HepG2 (cell line): ENCODE results near the gene UCK2. TPM values are rescaled to one million over a fixed set of nuclear protein-coding genes. Genes with fewer than 3 reads are reported as not detected.

ENCODE experiments used
- CHCHD3 ChIP-seq: sonication (generic); formaldehyde crosslinking; IDR thresholded peaks from 2 replicates; pipeline ENCODE4 v1.8.0; 2022; ENCODE audit warnings: mild to moderate bottlenecking, missing genetic modification reagents, moderate library complexity
- HNRNPK ChIP-seq: fragments of 200-400 bp; formaldehyde crosslinking; IDR thresholded peaks from 2 replicates; pipeline ENCODE4 v1.6.1; 2018; ENCODE audit warnings: low read length, low read depth, moderate library complexity, mild to moderate bottlenecking; ENCODE audit not compliant: poor library complexity, severe bottlenecking
- NFATC3 ChIP-seq: sonication (generic); formaldehyde crosslinking; IDR thresholded peaks from 2 replicates; pipeline ENCODE4 v1.5.1; 2020; ENCODE audit warnings: mild to moderate bottlenecking, missing genetic modification reagents
- RBM39 ChIP-seq: fragments of 200-400 bp; formaldehyde crosslinking; IDR thresholded peaks from one replicate; pipeline ENCODE4 v1.6.1; 2018; ENCODE audit warnings: antibody characterized with exemption, mild to moderate bottlenecking, low read depth, low read length; ENCODE audit not compliant: poor library complexity, severe bottlenecking
- SAP130 ChIP-seq: IDR thresholded peaks from 2 replicates; pipeline ENCODE4 v1.6.1; 2016; ENCODE audit warnings: low read depth
- SIX1 ChIP-seq: sonication (generic); formaldehyde crosslinking; IDR thresholded peaks from 2 replicates; pipeline ENCODE4 v1.4.0; 2020; ENCODE audit warnings: missing genetic modification reagents, borderline replicate concordance
- TAF1 ChIP-seq: sonication (generic); formaldehyde crosslinking; IDR thresholded peaks from 2 replicates; pipeline ENCODE4 v1.4.0; 2020; ENCODE audit warnings: missing genetic modification reagents
- TCF7 ChIP-seq: sonication (generic); IDR thresholded peaks from 2 replicates; pipeline ENCODE4 v1.6.1; 2016; ENCODE audit warnings: antibody characterized with exemption, low read depth
- ZFP1 ChIP-seq: IDR thresholded peaks from 2 replicates; pipeline ENCODE4 v1.6.1; 2016
- ZNF160 ChIP-seq: sonication (generic); formaldehyde crosslinking; IDR thresholded peaks from 2 replicates; pipeline ENCODE4 v1.8.0; 2022; ENCODE audit warnings: mild to moderate bottlenecking, inconsistent platforms, missing genetic modification reagents
- ZSCAN30 ChIP-seq: sonication (generic); formaldehyde crosslinking; IDR thresholded peaks from 2 replicates; pipeline ENCODE4 v1.5.0; 2020; ENCODE audit warnings: mild to moderate bottlenecking, missing genetic modification reagents
- polyA plus RNA-seq, 8 experiments: library from polyadenylated mRNA; depleted of rRNA in 3 of 8; stranded (reverse) in 7 of 8; unstranded in 1 of 8; fragments of >200 nt; fragmentation: Illumina TruSeq in 4 of 8; extraction: Trizol in 4 of 8; gene quantifications; 2 replicates each; pipeline versions ENCODE4 v1.2.1 to v1.2.3, GENCODE V29; 2011 to 2016; ENCODE audit warnings: low read depth in 4 of 8, missing spikeins in 1 of 8, mixed read lengths in 1 of 8; ENCODE audit not compliant: insufficient read depth in 1 of 8
- total RNA-seq, 5 experiments: library from RNA; depleted of rRNA; stranded (reverse); fragments of >200 nt; fragmentation: Illumina TruSeq; extraction: Trizol; gene quantifications; 2 replicates each; pipeline ENCODE4 v1.2.3, GENCODE V29; 2016; ENCODE audit warnings: low read depth in 1 of 5
- TF ChIP-seq, protein P1 (sequence below): sonication (generic); formaldehyde crosslinking; IDR thresholded peaks from 2 replicates; pipeline ENCODE4 v1.4.0; 2020; ENCODE audit warnings: missing genetic modification reagents
- TF ChIP-seq, protein P2 (sequence below): sonication (generic); formaldehyde crosslinking; IDR thresholded peaks from 2 replicates; pipeline ENCODE4 v1.8.0; 2022; ENCODE audit warnings: missing genetic modification reagents, low read depth, mild to moderate bottlenecking, borderline replicate concordance
- TF ChIP-seq, protein P3 (sequence below): sonication (generic); formaldehyde crosslinking; IDR thresholded peaks from 2 replicates; pipeline ENCODE4 v1.5.1; 2020; ENCODE audit warnings: mild to moderate bottlenecking, missing genetic modification reagents

The UCK2 gene
- total and polyA plus RNA-seq, 2 of the 13 experiments (the other 11 are each of a cell fraction or from before 2014, with no cell fraction given): 64.3 to 78.0 TPM

DNA sequence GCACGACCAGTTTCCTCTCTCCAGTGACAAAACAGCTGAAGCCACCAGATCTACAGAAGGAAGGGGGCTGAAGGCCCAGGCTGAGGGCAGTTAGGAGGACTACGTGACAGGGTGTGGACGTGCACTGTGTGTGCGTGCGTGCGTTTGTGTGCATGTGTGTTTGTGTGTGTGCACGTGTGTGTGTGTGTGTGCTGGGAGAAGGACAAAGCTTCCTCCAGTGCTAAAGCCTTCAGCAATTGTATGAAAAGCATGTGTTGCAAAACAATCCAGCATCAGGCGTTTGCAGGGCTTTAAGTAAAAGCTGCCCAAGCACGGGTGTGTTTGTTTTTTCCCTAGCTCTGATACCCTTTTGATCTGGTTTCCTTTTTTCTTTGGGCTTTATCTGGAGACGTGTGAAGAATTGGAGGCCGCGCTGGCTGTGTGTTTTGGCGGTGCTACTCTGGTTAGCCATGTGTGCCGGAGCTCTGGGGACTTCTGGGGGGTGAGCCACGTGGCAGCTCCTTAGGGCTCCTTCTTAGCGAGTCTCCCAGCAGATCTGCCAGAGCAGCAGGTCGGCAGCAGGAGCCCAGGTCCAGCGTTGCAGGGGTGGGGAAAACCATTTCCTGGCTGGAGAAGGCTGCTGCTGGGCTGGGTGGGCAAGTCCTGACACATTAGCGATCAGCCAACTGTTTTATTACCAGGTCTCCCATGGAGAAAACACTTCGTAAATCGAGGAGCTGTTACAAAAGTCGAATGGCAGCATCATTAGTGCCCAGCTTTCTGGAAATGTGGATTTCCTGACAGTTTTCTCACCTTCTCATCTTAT, 73.4 kb downstream of the UCK2 start (continued):
- TF ChIP-seq, protein P1, sequence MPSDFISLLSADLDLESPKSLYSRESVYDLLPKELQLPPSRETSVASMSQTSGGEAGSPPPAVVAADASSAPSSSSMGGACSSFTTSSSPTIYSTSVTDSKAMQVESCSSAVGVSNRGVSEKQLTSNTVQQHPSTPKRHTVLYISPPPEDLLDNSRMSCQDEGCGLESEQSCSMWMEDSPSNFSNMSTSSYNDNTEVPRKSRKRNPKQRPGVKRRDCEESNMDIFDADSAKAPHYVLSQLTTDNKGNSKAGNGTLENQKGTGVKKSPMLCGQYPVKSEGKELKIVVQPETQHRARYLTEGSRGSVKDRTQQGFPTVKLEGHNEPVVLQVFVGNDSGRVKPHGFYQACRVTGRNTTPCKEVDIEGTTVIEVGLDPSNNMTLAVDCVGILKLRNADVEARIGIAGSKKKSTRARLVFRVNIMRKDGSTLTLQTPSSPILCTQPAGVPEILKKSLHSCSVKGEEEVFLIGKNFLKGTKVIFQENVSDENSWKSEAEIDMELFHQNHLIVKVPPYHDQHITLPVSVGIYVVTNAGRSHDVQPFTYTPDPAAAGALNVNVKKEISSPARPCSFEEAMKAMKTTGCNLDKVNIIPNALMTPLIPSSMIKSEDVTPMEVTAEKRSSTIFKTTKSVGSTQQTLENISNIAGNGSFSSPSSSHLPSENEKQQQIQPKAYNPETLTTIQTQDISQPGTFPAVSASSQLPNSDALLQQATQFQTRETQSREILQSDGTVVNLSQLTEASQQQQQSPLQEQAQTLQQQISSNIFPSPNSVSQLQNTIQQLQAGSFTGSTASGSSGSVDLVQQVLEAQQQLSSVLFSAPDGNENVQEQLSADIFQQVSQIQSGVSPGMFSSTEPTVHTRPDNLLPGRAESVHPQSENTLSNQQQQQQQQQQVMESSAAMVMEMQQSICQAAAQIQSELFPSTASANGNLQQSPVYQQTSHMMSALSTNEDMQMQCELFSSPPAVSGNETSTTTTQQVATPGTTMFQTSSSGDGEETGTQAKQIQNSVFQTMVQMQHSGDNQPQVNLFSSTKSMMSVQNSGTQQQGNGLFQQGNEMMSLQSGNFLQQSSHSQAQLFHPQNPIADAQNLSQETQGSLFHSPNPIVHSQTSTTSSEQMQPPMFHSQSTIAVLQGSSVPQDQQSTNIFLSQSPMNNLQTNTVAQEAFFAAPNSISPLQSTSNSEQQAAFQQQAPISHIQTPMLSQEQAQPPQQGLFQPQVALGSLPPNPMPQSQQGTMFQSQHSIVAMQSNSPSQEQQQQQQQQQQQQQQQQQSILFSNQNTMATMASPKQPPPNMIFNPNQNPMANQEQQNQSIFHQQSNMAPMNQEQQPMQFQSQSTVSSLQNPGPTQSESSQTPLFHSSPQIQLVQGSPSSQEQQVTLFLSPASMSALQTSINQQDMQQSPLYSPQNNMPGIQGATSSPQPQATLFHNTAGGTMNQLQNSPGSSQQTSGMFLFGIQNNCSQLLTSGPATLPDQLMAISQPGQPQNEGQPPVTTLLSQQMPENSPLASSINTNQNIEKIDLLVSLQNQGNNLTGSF (CRISPR knock-in tag): no peak
- TF ChIP-seq ZFP1 (CRISPR knock-in tag): no peak; the same call in 1 of the 2 replicates
- TF ChIP-seq, protein P2, sequence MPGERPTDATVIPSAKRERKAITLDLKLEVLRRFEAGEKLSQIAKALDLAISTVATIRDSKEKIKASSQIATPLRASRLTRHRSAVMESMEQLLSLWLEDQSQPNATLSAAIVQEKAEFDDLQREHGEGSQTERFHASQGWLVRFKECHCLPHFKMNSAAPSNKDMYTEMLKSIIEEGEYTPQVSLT (CRISPR knock-in tag): no peak
- no peak for TF ChIP-seq HNRNPK
- TF ChIP-seq SAP130 (CRISPR knock-in tag): peak; percentile 39; the same call in 1 of the 2 replicates
- TF ChIP-seq, protein P3, sequence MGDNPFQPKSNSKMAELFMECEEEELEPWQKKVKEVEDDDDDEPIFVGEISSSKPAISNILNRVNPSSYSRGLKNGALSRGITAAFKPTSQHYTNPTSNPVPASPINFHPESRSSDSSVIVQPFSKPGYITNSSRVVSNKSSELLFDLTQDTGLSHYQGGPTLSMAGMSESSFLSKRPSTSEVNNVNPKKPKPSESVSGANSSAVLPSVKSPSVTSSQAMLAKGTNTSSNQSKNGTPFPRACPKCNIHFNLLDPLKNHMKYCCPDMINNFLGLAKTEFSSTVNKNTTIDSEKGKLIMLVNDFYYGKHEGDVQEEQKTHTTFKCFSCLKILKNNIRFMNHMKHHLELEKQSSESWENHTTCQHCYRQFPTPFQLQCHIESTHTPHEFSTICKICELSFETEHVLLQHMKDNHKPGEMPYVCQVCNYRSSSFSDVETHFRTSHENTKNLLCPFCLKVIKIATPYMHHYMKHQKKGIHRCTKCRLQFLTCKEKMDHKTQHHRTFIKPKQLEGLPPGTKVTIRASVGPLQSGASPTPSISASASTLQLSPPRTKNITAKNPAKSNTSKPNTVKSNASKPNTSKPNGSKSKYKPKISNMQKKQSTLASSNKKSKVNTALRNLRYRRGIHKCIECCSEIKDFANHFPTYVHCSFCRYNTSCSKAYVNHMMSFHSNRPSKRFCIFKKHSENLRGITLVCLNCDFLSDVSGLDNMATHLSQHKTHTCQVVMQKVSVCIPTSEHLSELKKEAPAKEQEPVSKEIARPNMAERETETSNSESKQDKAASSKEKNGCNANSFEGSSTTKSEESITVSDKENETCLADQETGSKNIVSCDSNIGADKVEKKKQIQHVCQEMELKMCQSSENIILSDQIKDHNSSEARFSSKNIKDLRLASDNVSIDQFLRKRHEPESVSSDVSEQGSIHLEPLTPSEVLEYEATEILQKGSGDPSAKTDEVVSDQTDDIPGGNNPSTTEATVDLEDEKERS (CRISPR knock-in tag): peak; percentile 42; the same call in 1 of the 2 replicates
- TF ChIP-seq RBM39: no peak
- TF ChIP-seq SIX1 (CRISPR knock-in tag): peak; percentile 23; the same call in 1 of the 2 replicates
- 0 out of 2 replicates have a peak, but pooled peaks have one; percentile 32 for TF ChIP-seq CHCHD3
- no peak for TF ChIP-seq ZSCAN30 (CRISPR knock-in tag)
- no peak for TF ChIP-seq ZNF160 (CRISPR knock-in tag)
- no peak for TF ChIP-seq TAF1 (CRISPR knock-in tag)
- no peak for TF ChIP-seq NFATC3 (CRISPR knock-in tag)
- TF ChIP-seq TCF7: peak; percentile 64
